Measurements from ENCODE around the gene MROH2A.

- no peak for TF ChIP-seq POLR2A (IDR thresholded peaks at IDR 0.05)
- TF ChIP-seq CTCF (IDR thresholded peaks at IDR 0.05) = no peak
Observed at GRCh38 chr2:233841183-233841582, 63.1 kb downstream of the MROH2A start.
